ENCODE measurements around the gene TMEM168.

- TF ChIP-seq EZH2phosphoT487 (IDR thresholded peaks at IDR 0.05; ENCODE audit: insufficient read depth, low read depth), result no peak
- TF ChIP-seq EZH2 (IDR thresholded peaks at IDR 0.05; ENCODE audit: insufficient read depth, poor library complexity, severe bottlenecking), result no peak
Measured at GRCh38 chr7:112800486-112800885, 10.3 kb upstream of the TMEM168 start.

Measured in GM23248 (cell line).